ENCODE measurements around the gene LMO1. TPM values are rescaled to one million over a fixed set of nuclear protein-coding genes. Genes with fewer than 3 reads are reported as not detected.

Gene LMO1
- total and polyA plus RNA-seq, 10 of the 15 experiments (the other 5 are each of a cell fraction or from before 2014, with no cell fraction given), result not detected

DNA sequence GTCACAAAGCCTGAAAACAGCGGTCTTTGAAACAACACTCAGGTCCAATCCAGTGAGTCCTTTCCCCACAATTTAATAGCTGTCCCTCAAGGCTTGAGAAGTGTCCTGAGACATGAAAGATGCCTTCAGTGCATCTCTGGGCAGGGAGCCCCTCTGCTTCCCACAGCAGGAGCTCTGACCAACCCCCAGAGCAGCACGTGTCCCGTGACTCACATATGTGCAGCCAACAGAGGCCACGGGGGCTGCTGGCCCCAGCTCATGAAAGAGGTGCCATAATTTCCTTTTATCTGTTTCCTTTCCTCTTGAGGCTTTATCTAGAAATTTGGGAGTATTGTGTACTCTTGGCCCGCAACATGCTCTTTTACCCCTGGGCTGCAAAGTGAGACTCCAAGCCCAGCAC lies 33.2 kb upstream of the LMO1 start:
- H3K27me3 ChIP-seq (replicated peaks in 1 of 2; ENCODE audit: control insufficient read depth in 2 of 2, insufficient read depth in 2 of 2, low read length in 1 of 2), result peaks cover 2 to 4% of the 10 kb centered on the region in 2 experiments; a peak in 1 of 4 replicates
- H4K20me1 ChIP-seq (ENCODE audit: control insufficient read depth, insufficient read depth), result no peaks in the 10 kb centered on the region
- H3K4me1 ChIP-seq (ENCODE audit: control insufficient read depth, insufficient read depth, low read length), result no peaks in the 10 kb centered on the region
- ATAC-seq (no peak), DNase-seq (ENCODE audit: low read depth, low spot score) (no peak), FAIRE-seq (no peak)
- RAD21 ChIA-PET (ENCODE audit: unreplicated experiment), result no interaction called here
- H3K4me3 ChIP-seq, result no peak overlapping the region
- CTCF ChIA-PET, result interaction anchor here (1.2 kb wide), 1 partner anchor 33 kb away, joined by 3 read pairs; the partner anchor contains the start of gene LMO1
- H3K9me3 ChIP-seq (replicated peaks; ENCODE audit: control insufficient read depth, insufficient read depth, low read length), result no peaks in the 10 kb centered on the region
- H3K79me2 ChIP-seq (ENCODE audit: control insufficient read depth, insufficient read depth, low read length), result no peaks in the 10 kb centered on the region
- no peak overlapping the region for H3K4me2 ChIP-seq (ENCODE audit: control insufficient read depth, insufficient read depth)
- no peaks in the 10 kb centered on the region for H3K36me3 ChIP-seq (ENCODE audit: control insufficient read depth in 2 of 2, insufficient read depth in 2 of 2, low read length in 1 of 2)
- H3K27ac ChIP-seq (ENCODE audit: control insufficient read depth, insufficient read depth), result no peak overlapping the region
- no TSS peak for BruUV-seq (replicated peaks)
- TF ChIP-seq RAD21 (IDR thresholded peaks at IDR 0.05; ENCODE audit: insufficient read depth, low read depth, low read length), result no peak
- intact Hi-C loops (cut with micrococcal nuclease; ENCODE audit: unreplicated experiment), result no loop called here
- SMC1A ChIA-PET (ENCODE audit: uncharacterized antibody, unreplicated experiment), result interaction anchor here (1.1 kb wide), 1 partner anchor 18 kb away, joined by 3 read pairs; no protein-coding TSS in a partner anchor
- 57% methylated on average over 5 of the region's 5 CpGs for WGBS (ENCODE audit: insufficient coverage, insufficient replicate concordance, low lambda C conversion rate, missing lambda C conversion rate)
- no peak overlapping the region for H3K9ac ChIP-seq (ENCODE audit: control insufficient read depth, insufficient read depth, low read length)
- in situ Hi-C loops (cut with MboI), result no loop called here
- POLR2A ChIA-PET, result no interaction called here
- H2AFZ ChIP-seq (ENCODE audit: control insufficient read depth, low read depth, low read length), result no peak overlapping the region

DNA sequence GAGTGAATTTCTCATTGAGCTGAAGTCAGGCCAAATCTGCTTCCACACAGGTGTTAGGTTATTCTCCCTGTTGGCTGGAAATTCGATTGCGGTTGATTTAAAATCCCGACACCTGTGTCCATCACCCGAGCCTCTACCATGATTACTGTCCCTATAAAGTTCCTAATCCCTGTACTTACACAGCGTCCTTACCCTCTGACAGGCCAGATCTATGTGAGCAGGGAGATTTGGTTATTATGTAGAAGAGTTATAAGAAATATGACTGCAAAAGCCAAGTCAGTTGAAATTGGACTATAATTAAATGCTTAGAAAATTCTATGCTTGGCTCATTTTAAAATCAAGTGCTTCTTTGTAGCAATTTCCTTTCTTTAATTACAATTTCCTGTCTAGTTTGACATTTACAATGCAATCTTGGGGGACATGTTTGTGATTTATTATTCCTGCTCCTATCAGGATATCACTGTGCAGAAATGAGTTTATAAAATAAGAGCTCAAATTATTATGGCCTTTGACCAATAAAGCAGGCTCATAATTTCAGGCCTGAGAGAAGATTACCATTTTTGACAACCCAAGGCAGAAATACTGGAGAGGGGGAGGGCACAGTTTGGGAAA lies 32.5 kb upstream of the LMO1 start:
- ChIA-PET CTCF (interaction anchor here (1.2 kb wide), 1 partner anchor 33 kb away, joined by 3 read pairs; the partner anchor contains the start of gene LMO1), SMC1A (ENCODE audit: uncharacterized antibody, unreplicated experiment) (interaction anchor here (1.1 kb wide), 1 partner anchor 17 kb away, joined by 3 read pairs; no protein-coding TSS in a partner anchor), POLR2A (no interaction called here), RAD21 (ENCODE audit: unreplicated experiment) (no interaction called here)
- Histone ChIP-seq H4K20me1 (ENCODE audit: control insufficient read depth, insufficient read depth) (no peaks in the 10 kb centered on the region), H2AFZ (ENCODE audit: control insufficient read depth, low read depth, low read length) (no peak overlapping the region), H3K9ac (ENCODE audit: control insufficient read depth, insufficient read depth, low read length) (no peak overlapping the region), H3K36me3 (ENCODE audit: control insufficient read depth in 2 of 2, insufficient read depth in 2 of 2, low read length in 1 of 2) (no peaks in the 10 kb centered on the region), H3K27me3 (replicated peaks in 1 of 2; ENCODE audit: control insufficient read depth in 2 of 2, insufficient read depth in 2 of 2, low read length in 1 of 2) (peaks cover 2 to 4% of the 10 kb centered on the region in 2 experiments; a peak in 1 of 4 replicates), H3K4me1 (ENCODE audit: control insufficient read depth, insufficient read depth, low read length) (no peaks in the 10 kb centered on the region), H3K27ac (ENCODE audit: control insufficient read depth, insufficient read depth) (no peak overlapping the region), H3K4me2 (ENCODE audit: control insufficient read depth, insufficient read depth) (no peak overlapping the region), H3K79me2 (ENCODE audit: control insufficient read depth, insufficient read depth, low read length) (no peaks in the 10 kb centered on the region), H3K9me3 (replicated peaks; ENCODE audit: control insufficient read depth, insufficient read depth, low read length) (no peaks in the 10 kb centered on the region), H3K4me3 (no peak overlapping the region)
- no peak for FAIRE-seq
- WGBS (ENCODE audit: insufficient coverage, insufficient replicate concordance, low lambda C conversion rate, missing lambda C conversion rate), result 41% methylated on average over 5 of the region's 5 CpGs
- in situ Hi-C loops (cut with MboI) (no loop called here), intact Hi-C loops (cut with micrococcal nuclease; ENCODE audit: unreplicated experiment) (no loop called here)
- DNase-seq (ENCODE audit: low read depth, low spot score), result no peak
- ATAC-seq, result no peak
- no TSS peak for BruUV-seq (replicated peaks)
- TF ChIP-seq SP1 (IDR thresholded peaks at IDR 0.05; ENCODE audit: low read depth, low read length) (no peak), CEBPB (IDR thresholded peaks at IDR 0.05; ENCODE audit: borderline replicate concordance in 1 of 2, low read depth in 2 of 2, low read length in 2 of 2) (no peak), CHD2 (IDR thresholded peaks at IDR 0.05; ENCODE audit: borderline replicate concordance, low read depth, low read length) (no peak), IRF5 (IDR thresholded peaks at IDR 0.05; ENCODE audit: borderline replicate concordance) (no peak), LARP7 (IDR thresholded peaks at IDR 0.05) (no peak), MXI1 (IDR thresholded peaks at IDR 0.05; ENCODE audit: low read depth, low read length) (no peak), PBX3 (IDR thresholded peaks at IDR 0.05; ENCODE audit: insufficient replicate concordance, low read depth, low read length) (no peak), USF2 (IDR thresholded peaks at IDR 0.05; ENCODE audit: borderline replicate concordance, low read depth, low read length) (no peak), RELB (IDR thresholded peaks at IDR 0.05; ENCODE audit: low read depth) (no peak), GABPA (IDR thresholded peaks at IDR 0.05; ENCODE audit: low read depth) (no peak)

Measured in GM12878 (cell line).